Erythroblast (primary cell): ENCODE results near the gene TXNRD3.

Source experiments
- GATA1 ChIP-seq: IDR thresholded peaks from 2 replicates; pipeline ENCODE4 v1.6.1; 2011; ENCODE audit warnings: low read depth, mild to moderate bottlenecking, control low read depth, low read length, moderate library complexity
- POLR2A ChIP-seq: IDR thresholded peaks from 2 replicates; pipeline ENCODE4 v1.6.1; 2011; ENCODE audit warnings: mild to moderate bottlenecking, low read length

GRCh38 chr3:126685493-126685892 is 30.6 kb upstream of the TXNRD3 start:
- TF ChIP-seq POLR2A: no peak
- TF ChIP-seq GATA1: no peak
